ENCODE results near the gene GUCY1A1. TPM values are rescaled to one million over a fixed set of nuclear protein-coding genes. Genes with fewer than 3 reads are reported as not detected.

Gene GUCY1A1
- total RNA-seq, 1 donor from 2014 or later: 1.0 TPM

DNA sequence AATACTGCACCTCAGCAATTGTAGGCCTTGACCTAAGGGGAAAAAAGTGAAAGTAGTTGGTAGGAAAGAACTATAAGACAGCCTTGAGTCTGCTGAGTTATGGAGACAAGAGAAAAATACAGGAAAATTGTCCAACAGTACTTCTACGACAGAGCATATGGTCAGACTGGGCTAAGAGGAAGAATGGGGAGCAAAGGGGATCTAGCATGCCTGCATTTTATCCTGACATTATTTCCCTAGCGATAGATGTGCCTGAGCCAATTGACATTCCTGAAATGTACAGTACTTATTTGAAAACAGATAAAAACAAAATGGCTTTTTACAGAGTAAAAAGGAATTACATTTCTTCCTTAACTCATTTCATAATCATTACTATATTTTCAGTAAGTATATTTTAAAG lies 22.2 kb downstream of the GUCY1A1 start:
- Mint-ChIP-seq H3K9me3 (ENCODE audit: unreplicated experiment) (no peaks in the 10 kb centered on the region), H3K27me3 (ENCODE audit: low read depth, unreplicated experiment) (peaks cover 3% of the 10 kb centered on the region), H3K36me3 (ENCODE audit: low read depth, unreplicated experiment) (no peaks in the 10 kb centered on the region), H3K27ac (ENCODE audit: unreplicated experiment) (no peak overlapping the region), H3K4me1 (ENCODE audit: low read depth, unreplicated experiment) (no peaks in the 10 kb centered on the region), H3K4me3 (ENCODE audit: unreplicated experiment) (no peak overlapping the region)
- FAIRE-seq (no peak), DNase-seq (ENCODE audit: low read depth) (no peak)
- no peaks in the 10 kb centered on the region for H3K36me3 ChIP-seq (ENCODE audit: insufficient read depth, low read length)
- H4K20me1 ChIP-seq (ENCODE audit: insufficient read depth, low read length): no peaks in the 10 kb centered on the region
- TF ChIP-seq, protein P1, sequence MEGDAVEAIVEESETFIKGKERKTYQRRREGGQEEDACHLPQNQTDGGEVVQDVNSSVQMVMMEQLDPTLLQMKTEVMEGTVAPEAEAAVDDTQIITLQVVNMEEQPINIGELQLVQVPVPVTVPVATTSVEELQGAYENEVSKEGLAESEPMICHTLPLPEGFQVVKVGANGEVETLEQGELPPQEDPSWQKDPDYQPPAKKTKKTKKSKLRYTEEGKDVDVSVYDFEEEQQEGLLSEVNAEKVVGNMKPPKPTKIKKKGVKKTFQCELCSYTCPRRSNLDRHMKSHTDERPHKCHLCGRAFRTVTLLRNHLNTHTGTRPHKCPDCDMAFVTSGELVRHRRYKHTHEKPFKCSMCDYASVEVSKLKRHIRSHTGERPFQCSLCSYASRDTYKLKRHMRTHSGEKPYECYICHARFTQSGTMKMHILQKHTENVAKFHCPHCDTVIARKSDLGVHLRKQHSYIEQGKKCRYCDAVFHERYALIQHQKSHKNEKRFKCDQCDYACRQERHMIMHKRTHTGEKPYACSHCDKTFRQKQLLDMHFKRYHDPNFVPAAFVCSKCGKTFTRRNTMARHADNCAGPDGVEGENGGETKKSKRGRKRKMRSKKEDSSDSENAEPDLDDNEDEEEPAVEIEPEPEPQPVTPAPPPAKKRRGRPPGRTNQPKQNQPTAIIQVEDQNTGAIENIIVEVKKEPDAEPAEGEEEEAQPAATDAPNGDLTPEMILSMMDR (IDR thresholded peaks at IDR 0.05; ENCODE audit: insufficient read depth, low read depth, low read length): no peak
- H3K27me3 ChIP-seq (ENCODE audit: insufficient read depth, low read length): no peaks in the 10 kb centered on the region
- H3K4me2 ChIP-seq (ENCODE audit: low read length): no peak overlapping the region
- H3K4me1 ChIP-seq (ENCODE audit: insufficient read depth, low read length): no peaks in the 10 kb centered on the region
- H3K27ac ChIP-seq (ENCODE audit: low read depth, low read length): no peak overlapping the region
- peak overlapping the region; percentile 34 for H2AFZ ChIP-seq (ENCODE audit: low read depth, low read length)
- no peaks in the 10 kb centered on the region for H3K9me3 ChIP-seq (ENCODE audit: insufficient read depth, low read depth, low read length)
- no peak overlapping the region for H3K4me3 ChIP-seq (ENCODE audit: insufficient read depth, low read depth, low read length)
- no peaks in the 10 kb centered on the region for H3K79me2 ChIP-seq (ENCODE audit: insufficient read depth, low read length)
- no peak overlapping the region for H3K9ac ChIP-seq (ENCODE audit: low read length)

DNA sequence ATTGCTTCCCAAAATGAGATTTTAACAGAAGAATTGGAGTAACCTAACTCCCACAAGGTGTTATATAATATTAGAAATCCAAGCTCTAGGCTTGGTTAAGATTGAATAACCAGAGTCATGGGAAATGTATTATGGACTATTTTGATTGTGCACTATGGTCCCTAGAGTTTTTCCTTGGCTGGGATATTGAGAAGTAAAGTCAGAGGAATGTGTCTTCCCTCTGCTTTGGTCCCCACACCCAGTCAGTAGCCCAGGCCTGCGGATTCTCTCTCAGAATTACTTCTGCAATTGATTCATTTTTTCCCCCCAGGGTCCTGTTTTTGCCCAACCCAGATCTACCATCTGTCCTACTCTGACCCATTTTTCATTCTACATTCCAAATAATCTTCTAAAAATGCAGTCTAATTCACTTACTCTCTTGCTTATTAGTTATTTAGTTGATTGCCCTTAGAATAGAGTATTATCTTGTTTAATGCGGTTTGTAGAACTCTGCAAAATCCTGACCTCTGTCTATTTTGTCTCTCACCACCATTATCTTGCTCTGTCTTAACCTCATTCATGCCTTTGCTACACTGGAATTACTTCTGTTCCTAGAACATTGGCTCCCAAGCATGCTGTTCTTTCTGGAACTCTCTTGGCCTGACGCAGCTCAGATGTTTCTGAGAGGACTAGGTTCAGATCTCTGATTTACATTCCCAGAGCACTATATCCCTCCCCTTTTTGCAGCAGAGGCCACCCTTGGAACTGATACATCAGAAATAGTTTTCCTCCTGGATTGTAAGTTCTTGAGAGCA lies 23.6 kb downstream of the GUCY1A1 start:
- no peak for TF ChIP-seq EZH2 (IDR thresholded peaks at IDR 0.05; ENCODE audit: insufficient read depth, low read length)
- TF ChIP-seq, protein P1 (IDR thresholded peaks at IDR 0.05; ENCODE audit: insufficient read depth, low read depth, low read length): no peak
- DNase-seq (ENCODE audit: low read depth) (no peak), FAIRE-seq (no peak)
- H3K27me3 Mint-ChIP-seq (ENCODE audit: low read depth, unreplicated experiment): peaks cover 1% of the 10 kb centered on the region
- H3K4me1 ChIP-seq (ENCODE audit: insufficient read depth, low read length): no peaks in the 10 kb centered on the region
- H2AFZ ChIP-seq (ENCODE audit: low read depth, low read length): no peak overlapping the region
- H3K9me3 ChIP-seq (ENCODE audit: insufficient read depth, low read depth, low read length): no peaks in the 10 kb centered on the region
- no peaks in the 10 kb centered on the region for H3K36me3 Mint-ChIP-seq (ENCODE audit: low read depth, unreplicated experiment)
- H3K27me3 ChIP-seq (ENCODE audit: insufficient read depth, low read length): no peaks in the 10 kb centered on the region
- H3K4me3 ChIP-seq (ENCODE audit: insufficient read depth, low read depth, low read length): no peak overlapping the region
- H3K27ac ChIP-seq (ENCODE audit: low read depth, low read length): no peak overlapping the region
- H3K4me3 Mint-ChIP-seq (ENCODE audit: unreplicated experiment): no peak overlapping the region
- no peak overlapping the region for H3K4me2 ChIP-seq (ENCODE audit: low read length)
- H3K4me1 Mint-ChIP-seq (ENCODE audit: low read depth, unreplicated experiment): no peaks in the 10 kb centered on the region
- no peaks in the 10 kb centered on the region for H3K79me2 ChIP-seq (ENCODE audit: insufficient read depth, low read length)
- no peaks in the 10 kb centered on the region for H4K20me1 ChIP-seq (ENCODE audit: insufficient read depth, low read length)
- no peaks in the 10 kb centered on the region for H3K36me3 ChIP-seq (ENCODE audit: insufficient read depth, low read length)
- no peaks in the 10 kb centered on the region for H3K9me3 Mint-ChIP-seq (ENCODE audit: unreplicated experiment)
- no peak overlapping the region for H3K27ac Mint-ChIP-seq (ENCODE audit: unreplicated experiment)
- H3K9ac ChIP-seq (ENCODE audit: low read length): no peak overlapping the region

DNA sequence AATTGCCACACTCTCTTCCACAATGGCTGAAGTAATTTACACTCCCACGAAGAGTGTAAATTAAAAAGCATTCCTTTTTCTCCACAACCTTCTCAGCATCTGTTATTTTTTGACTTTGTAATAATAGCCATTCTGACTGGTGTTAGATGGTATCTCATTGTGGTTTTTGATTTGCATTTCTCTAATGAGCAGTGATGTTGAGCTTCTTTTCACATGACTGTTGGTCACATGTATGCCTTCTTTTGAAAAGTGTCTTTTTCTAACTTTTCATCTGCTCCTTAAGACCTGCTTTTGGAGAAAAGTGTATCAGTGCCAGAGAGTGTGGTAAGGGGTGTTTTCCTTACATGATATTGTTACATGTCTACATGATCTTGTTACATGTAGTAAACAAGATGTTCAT lies 25.7 kb downstream of the GUCY1A1 start:
- Histone ChIP-seq H2AFZ (ENCODE audit: low read depth, low read length) (no peak overlapping the region), H3K27me3 (ENCODE audit: insufficient read depth, low read length) (no peaks in the 10 kb centered on the region), H3K9ac (ENCODE audit: low read length) (no peak overlapping the region), H3K4me1 (ENCODE audit: insufficient read depth, low read length) (no peaks in the 10 kb centered on the region), H3K27ac (ENCODE audit: low read depth, low read length) (no peak overlapping the region), H3K9me3 (ENCODE audit: insufficient read depth, low read depth, low read length) (no peaks in the 10 kb centered on the region), H4K20me1 (ENCODE audit: insufficient read depth, low read length) (no peaks in the 10 kb centered on the region), H3K79me2 (ENCODE audit: insufficient read depth, low read length) (no peaks in the 10 kb centered on the region), H3K4me2 (ENCODE audit: low read length) (no peak overlapping the region), H3K4me3 (ENCODE audit: insufficient read depth, low read depth, low read length) (no peak overlapping the region), H3K36me3 (ENCODE audit: insufficient read depth, low read length) (no peaks in the 10 kb centered on the region)
- no peaks in the 10 kb centered on the region for H3K4me1 Mint-ChIP-seq (ENCODE audit: low read depth, unreplicated experiment)
- no peak overlapping the region for H3K4me3 Mint-ChIP-seq (ENCODE audit: unreplicated experiment)
- DNase-seq (ENCODE audit: low read depth): no peak
- TF ChIP-seq, protein P1 (IDR thresholded peaks at IDR 0.05; ENCODE audit: insufficient read depth, low read depth, low read length): no peak
- TF ChIP-seq EZH2 (IDR thresholded peaks at IDR 0.05; ENCODE audit: insufficient read depth, low read length): no peak
- no peak for FAIRE-seq
- no peaks in the 10 kb centered on the region for H3K9me3 Mint-ChIP-seq (ENCODE audit: unreplicated experiment)
- H3K36me3 Mint-ChIP-seq (ENCODE audit: low read depth, unreplicated experiment): no peaks in the 10 kb centered on the region
- no peak overlapping the region for H3K27ac Mint-ChIP-seq (ENCODE audit: unreplicated experiment)
- H3K27me3 Mint-ChIP-seq (ENCODE audit: low read depth, unreplicated experiment): peaks cover 1% of the 10 kb centered on the region
